Endodermal cell (in vitro differentiated cells): ENCODE results near the gene ADAMTS12. TPM values are rescaled to one million over a fixed set of nuclear protein-coding genes. Genes with fewer than 3 reads are reported as not detected.

Experiments used
- DNase-seq: peaks from one replicate; pipeline ENCODE4 v3.0.0-alpha.2; 2017
- H3K27ac ChIP-seq: 2 replicates; pipeline ENCODE4 v1.5.1; 2013; ENCODE audit warnings: mild to moderate bottlenecking, low read depth, low read length, moderate library complexity
- H3K27me3 ChIP-seq: 2 replicates; pipeline ENCODE4 v1.6.1; 2013; ENCODE audit warnings: mild to moderate bottlenecking, low read length, moderate library complexity; ENCODE audit not compliant: insufficient read depth, control insufficient read depth, poor library complexity, severe bottlenecking
- H3K36me3 ChIP-seq: 2 replicates; pipeline ENCODE4 v1.7.0; 2013; ENCODE audit warnings: mild to moderate bottlenecking, low read length, moderate library complexity; ENCODE audit not compliant: control insufficient read depth, insufficient read depth
- H3K4me1 ChIP-seq: one replicate; pipeline ENCODE4 v1.7.0; 2013; ENCODE audit warnings: low read length; ENCODE audit not compliant: control insufficient read depth, insufficient read depth
- H3K4me3 ChIP-seq: 2 replicates; pipeline ENCODE4 v1.5.1; 2013; ENCODE audit warnings: mild to moderate bottlenecking, low read length, moderate library complexity
- H3K9ac ChIP-seq: 2 replicates; pipeline ENCODE4 v1.6.1; 2013; ENCODE audit warnings: mild to moderate bottlenecking, low read length, moderate library complexity; ENCODE audit not compliant: poor library complexity, severe bottlenecking; ENCODE audit errors: extremely low read depth
- H3K9me3 ChIP-seq: 2 replicates; pipeline ENCODE4 v1.6.1; 2013; ENCODE audit warnings: mild to moderate bottlenecking, low read length, moderate library complexity; ENCODE audit not compliant: control insufficient read depth
- H3K27ac Mint-ChIP-seq: 2 replicates; pipeline ENCODE4 v1.8.0; 2020; ENCODE audit warnings: mixed read lengths
- H3K27me3 Mint-ChIP-seq: 2 replicates; pipeline ENCODE4 v1.8.0; 2021; ENCODE audit warnings: mild to moderate bottlenecking, mixed read lengths; ENCODE audit not compliant: insufficient read depth
- H3K36me3 Mint-ChIP-seq: 2 replicates; pipeline ENCODE4 v1.8.0; 2020; ENCODE audit warnings: low read depth, mixed read lengths
- H3K4me1 Mint-ChIP-seq: 2 replicates; pipeline ENCODE4 v1.8.0; 2020; ENCODE audit warnings: mixed read lengths
- H3K4me3 Mint-ChIP-seq: 2 replicates; pipeline ENCODE4 v1.8.0; 2020; ENCODE audit warnings: mild to moderate bottlenecking, moderate library complexity, mixed read lengths
- H3K9me3 Mint-ChIP-seq: 2 replicates; pipeline ENCODE4 v1.8.0; 2020; ENCODE audit warnings: mild to moderate bottlenecking, mixed read lengths
- CTCF ChIP-seq: fragments of 200-600 bp; sonication (generic); conservative IDR thresholded peaks from 2 replicates; pipeline ENCODE4 v1.5.0; 2021; ENCODE audit warnings: antibody characterized with exemption, mild to moderate bottlenecking
- WGBS, 2 experiments: methylation state at CpG; one replicate each; pipeline versions ENCODE4 v1.1.5 to v1.1.7; 2013; ENCODE audit warnings: missing lambda C conversion rate in 2 of 2, mixed read lengths in 1 of 2; ENCODE audit not compliant: insufficient coverage in 1 of 2, insufficient read length in 1 of 2; 5-methylcytosine and 5-hydroxymethylcytosine counted together
- total RNA-seq, 2 donors: library from RNA; stranded (reverse); fragmentation: NEBNext Ultra II Directional in 1 of 2; extraction: Animal tissue kit (Norgen Biotek cat#: 25700) in 1 of 2; gene quantifications; 2 replicates in 1 of 2; 3 replicates in 1 of 2; pipeline ENCODE4 v1.2.1, GENCODE V29; 2021

The ADAMTS12 gene
- total RNA-seq, 2 donors from 2014 or later, result 80.2 to 123 TPM

GRCh38 chr5:33675958-33676464 is 215.8 kb downstream of the ADAMTS12 start:
- TF ChIP-seq CTCF, result no peak
- no peak overlapping the region for H3K4me3 ChIP-seq
- no peaks in the 10 kb centered on the region for H3K9me3 Mint-ChIP-seq
- no peak overlapping the region for H3K27ac Mint-ChIP-seq
- no peaks in the 10 kb centered on the region for H3K9me3 ChIP-seq
- DNase-seq, result no peak
- no peak overlapping the region for H3K9ac ChIP-seq
- 89 to 100% methylated on average over 3 of the region's 3 CpGs for WGBS, 2 experiments
- H3K27me3 ChIP-seq, result no peaks in the 10 kb centered on the region
- no peaks in the 10 kb centered on the region for H3K36me3 ChIP-seq
- H3K4me1 ChIP-seq, result no peaks in the 10 kb centered on the region
- H3K4me3 Mint-ChIP-seq, result no peak overlapping the region
- no peaks in the 10 kb centered on the region for H3K27me3 Mint-ChIP-seq
- peaks cover 32% of the 10 kb centered on the region for H3K36me3 Mint-ChIP-seq
- no peak overlapping the region for H3K27ac ChIP-seq
- no peaks in the 10 kb centered on the region for H3K4me1 Mint-ChIP-seq

GRCh38 chr5:33671700-33672291 is 220.0 kb downstream of the ADAMTS12 start:
- no peaks in the 10 kb centered on the region for H3K9me3 Mint-ChIP-seq
- H3K9me3 ChIP-seq, result no peaks in the 10 kb centered on the region
- H3K4me3 ChIP-seq, result no peak overlapping the region
- no peak for TF ChIP-seq CTCF
- no peaks in the 10 kb centered on the region for H3K36me3 ChIP-seq
- no peak overlapping the region for H3K27ac Mint-ChIP-seq
- no peak overlapping the region for H3K9ac ChIP-seq
- H3K27me3 ChIP-seq, result no peaks in the 10 kb centered on the region
- no peak overlapping the region for H3K4me3 Mint-ChIP-seq
- 94% methylated on average over 1 of the region's 1 CpG; no CpG with 5 or more reads in 1 of the 2 experiments for WGBS, 2 experiments
- H3K27me3 Mint-ChIP-seq, result no peaks in the 10 kb centered on the region
- no peaks in the 10 kb centered on the region for H3K4me1 ChIP-seq
- no peak for DNase-seq
- no peaks in the 10 kb centered on the region for H3K4me1 Mint-ChIP-seq
- no peak overlapping the region for H3K27ac ChIP-seq
- H3K36me3 Mint-ChIP-seq, result peaks cover 10% of the 10 kb centered on the region

GRCh38 chr5:33662722-33663427 is 228.9 kb downstream of the ADAMTS12 start:
- Histone ChIP-seq H3K9ac (no peak overlapping the region), H3K4me1 (no peaks in the 10 kb centered on the region), H3K9me3 (no peaks in the 10 kb centered on the region), H3K27ac (no peak overlapping the region), H3K4me3 (no peak overlapping the region), H3K27me3 (no peaks in the 10 kb centered on the region), H3K36me3 (peaks cover 8% of the 10 kb centered on the region)
- Mint-ChIP-seq H3K9me3 (no peaks in the 10 kb centered on the region), H3K4me3 (no peak overlapping the region), H3K27ac (no peak overlapping the region), H3K27me3 (no peaks in the 10 kb centered on the region), H3K36me3 (peaks cover 31% of the 10 kb centered on the region), H3K4me1 (peaks cover 6% of the 10 kb centered on the region)
- no peak for DNase-seq
- TF ChIP-seq CTCF, result no peak
- WGBS, 2 experiments, result 89 to 93% methylated on average over 4 to 8 of the region's 8 CpGs
